ENCODE results near the gene TMBIM6.

Gene TMBIM6

DNA sequence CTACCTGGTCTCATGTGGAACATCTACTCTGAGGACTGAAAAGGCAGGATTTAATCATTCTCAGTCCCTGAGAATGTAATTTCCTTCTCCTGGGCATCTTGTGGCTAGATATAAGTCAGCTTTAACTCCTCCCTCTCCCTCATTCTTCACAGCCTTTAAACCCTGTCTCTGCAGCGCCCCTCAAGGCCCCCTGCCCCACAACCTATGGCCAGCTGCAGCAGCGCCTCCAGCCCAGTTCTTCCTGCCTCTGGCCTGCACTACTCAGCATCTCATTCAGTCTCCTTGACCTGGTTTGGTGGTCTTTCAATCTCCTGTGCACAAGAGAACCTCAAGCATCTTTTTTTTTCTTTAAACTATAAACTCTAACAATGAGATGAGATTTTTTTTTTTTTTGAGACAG is 57.6 kb downstream of the TMBIM6 start:
- H3K36me3 ChIP-seq (ENCODE audit: control insufficient read depth, low read length): peaks cover 5% of the 10 kb centered on the region; the same call in 1 of the 2 replicates

DNA sequence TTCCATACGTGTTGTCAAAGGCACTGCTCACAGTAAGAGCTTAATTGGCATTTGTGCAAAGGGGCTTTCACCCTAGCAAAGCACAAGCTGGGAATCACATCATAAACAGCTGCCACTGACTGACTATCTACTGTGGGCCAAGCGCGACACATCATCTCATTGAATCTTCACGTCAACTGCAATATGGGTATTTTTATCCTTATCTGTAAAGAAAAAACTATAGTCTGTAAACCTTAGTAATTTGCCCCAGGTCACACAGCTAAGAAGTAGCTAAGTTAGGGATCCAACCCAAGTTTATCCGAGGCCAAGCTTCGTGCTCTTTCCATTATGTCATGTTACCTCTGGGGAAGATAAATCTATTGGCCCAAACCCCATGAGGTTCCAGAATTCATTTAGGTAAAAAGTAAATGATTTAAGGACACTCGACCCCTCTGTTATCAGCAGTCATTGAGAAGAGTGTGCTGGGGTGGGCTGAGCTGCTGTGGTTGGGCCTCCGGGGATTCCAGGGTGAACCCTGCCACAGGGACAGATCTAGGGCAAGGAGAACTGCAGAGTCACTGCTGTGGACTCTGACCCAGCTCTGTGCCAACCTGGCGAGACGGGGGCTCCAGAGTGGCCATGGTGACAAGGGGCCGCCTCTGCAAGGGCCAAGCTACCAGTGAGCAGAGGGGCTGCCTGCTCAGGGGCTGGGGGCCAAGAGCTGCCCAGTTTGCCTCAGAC is 59.2 kb downstream of the TMBIM6 start:
- H3K27me3 ChIP-seq (ENCODE audit: control insufficient read depth, low read length): no peaks in the 10 kb centered on the region
- no peaks in the 10 kb centered on the region for H3K9me3 ChIP-seq (ENCODE audit: control insufficient read depth, insufficient read depth, low read length)
- peaks cover 5% of the 10 kb centered on the region; the same call in 1 of the 2 replicates for H3K36me3 ChIP-seq (ENCODE audit: control insufficient read depth, low read length)
- no peak overlapping the region for H3K27ac ChIP-seq (ENCODE audit: low read depth, low read length)
- H3K79me2 ChIP-seq (ENCODE audit: control insufficient read depth, low read length): no peaks in the 10 kb centered on the region
- no peaks in the 10 kb centered on the region for H3F3A ChIP-seq (ENCODE audit: control insufficient read depth, insufficient read depth)
- no peaks in the 10 kb centered on the region for H3K9me2 ChIP-seq (replicated peaks; ENCODE audit: control insufficient read depth, low read length)
- no peaks in the 10 kb centered on the region for H3K4me1 ChIP-seq (ENCODE audit: control insufficient read depth, low read length)
- TF ChIP-seq, protein P1, sequence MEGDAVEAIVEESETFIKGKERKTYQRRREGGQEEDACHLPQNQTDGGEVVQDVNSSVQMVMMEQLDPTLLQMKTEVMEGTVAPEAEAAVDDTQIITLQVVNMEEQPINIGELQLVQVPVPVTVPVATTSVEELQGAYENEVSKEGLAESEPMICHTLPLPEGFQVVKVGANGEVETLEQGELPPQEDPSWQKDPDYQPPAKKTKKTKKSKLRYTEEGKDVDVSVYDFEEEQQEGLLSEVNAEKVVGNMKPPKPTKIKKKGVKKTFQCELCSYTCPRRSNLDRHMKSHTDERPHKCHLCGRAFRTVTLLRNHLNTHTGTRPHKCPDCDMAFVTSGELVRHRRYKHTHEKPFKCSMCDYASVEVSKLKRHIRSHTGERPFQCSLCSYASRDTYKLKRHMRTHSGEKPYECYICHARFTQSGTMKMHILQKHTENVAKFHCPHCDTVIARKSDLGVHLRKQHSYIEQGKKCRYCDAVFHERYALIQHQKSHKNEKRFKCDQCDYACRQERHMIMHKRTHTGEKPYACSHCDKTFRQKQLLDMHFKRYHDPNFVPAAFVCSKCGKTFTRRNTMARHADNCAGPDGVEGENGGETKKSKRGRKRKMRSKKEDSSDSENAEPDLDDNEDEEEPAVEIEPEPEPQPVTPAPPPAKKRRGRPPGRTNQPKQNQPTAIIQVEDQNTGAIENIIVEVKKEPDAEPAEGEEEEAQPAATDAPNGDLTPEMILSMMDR (IDR thresholded peaks at IDR 0.05; ENCODE audit: low read depth, low read length, poor library complexity, severe bottlenecking): no peak
- TF ChIP-seq EZH2phosphoT487 (IDR thresholded peaks at IDR 0.05; ENCODE audit: borderline replicate concordance, low read length): no peak
- H3K4me3 ChIP-seq (ENCODE audit: low read length): no peak overlapping the region
- no peaks in the 10 kb centered on the region for H4K20me1 ChIP-seq (ENCODE audit: control insufficient read depth, insufficient read depth, low read depth, low read length)
- no peak overlapping the region for H3K4me2 ChIP-seq (ENCODE audit: low read length)

More for the DNA sequence above, 57.6 kb downstream of the TMBIM6 start:
- Histone ChIP-seq H3K27ac (ENCODE audit: low read depth, low read length) (no peak overlapping the region), H3K27me3 (ENCODE audit: control insufficient read depth, low read length) (no peaks in the 10 kb centered on the region), H3K79me2 (ENCODE audit: control insufficient read depth, low read length) (no peaks in the 10 kb centered on the region), H3K9me3 (ENCODE audit: control insufficient read depth, insufficient read depth, low read length) (no peaks in the 10 kb centered on the region), H3K9me2 (replicated peaks; ENCODE audit: control insufficient read depth, low read length) (no peaks in the 10 kb centered on the region), H3K4me3 (ENCODE audit: low read length) (no peak overlapping the region), H3F3A (ENCODE audit: control insufficient read depth, insufficient read depth) (no peaks in the 10 kb centered on the region), H4K20me1 (ENCODE audit: control insufficient read depth, insufficient read depth, low read depth, low read length) (no peaks in the 10 kb centered on the region), H3K4me1 (ENCODE audit: control insufficient read depth, low read length) (no peaks in the 10 kb centered on the region), H3K4me2 (ENCODE audit: low read length) (no peak overlapping the region)
- no peak for TF ChIP-seq EZH2phosphoT487 (IDR thresholded peaks at IDR 0.05; ENCODE audit: borderline replicate concordance, low read length)
- TF ChIP-seq, protein P1 (IDR thresholded peaks at IDR 0.05; ENCODE audit: low read depth, low read length, poor library complexity, severe bottlenecking): no peak

DNA sequence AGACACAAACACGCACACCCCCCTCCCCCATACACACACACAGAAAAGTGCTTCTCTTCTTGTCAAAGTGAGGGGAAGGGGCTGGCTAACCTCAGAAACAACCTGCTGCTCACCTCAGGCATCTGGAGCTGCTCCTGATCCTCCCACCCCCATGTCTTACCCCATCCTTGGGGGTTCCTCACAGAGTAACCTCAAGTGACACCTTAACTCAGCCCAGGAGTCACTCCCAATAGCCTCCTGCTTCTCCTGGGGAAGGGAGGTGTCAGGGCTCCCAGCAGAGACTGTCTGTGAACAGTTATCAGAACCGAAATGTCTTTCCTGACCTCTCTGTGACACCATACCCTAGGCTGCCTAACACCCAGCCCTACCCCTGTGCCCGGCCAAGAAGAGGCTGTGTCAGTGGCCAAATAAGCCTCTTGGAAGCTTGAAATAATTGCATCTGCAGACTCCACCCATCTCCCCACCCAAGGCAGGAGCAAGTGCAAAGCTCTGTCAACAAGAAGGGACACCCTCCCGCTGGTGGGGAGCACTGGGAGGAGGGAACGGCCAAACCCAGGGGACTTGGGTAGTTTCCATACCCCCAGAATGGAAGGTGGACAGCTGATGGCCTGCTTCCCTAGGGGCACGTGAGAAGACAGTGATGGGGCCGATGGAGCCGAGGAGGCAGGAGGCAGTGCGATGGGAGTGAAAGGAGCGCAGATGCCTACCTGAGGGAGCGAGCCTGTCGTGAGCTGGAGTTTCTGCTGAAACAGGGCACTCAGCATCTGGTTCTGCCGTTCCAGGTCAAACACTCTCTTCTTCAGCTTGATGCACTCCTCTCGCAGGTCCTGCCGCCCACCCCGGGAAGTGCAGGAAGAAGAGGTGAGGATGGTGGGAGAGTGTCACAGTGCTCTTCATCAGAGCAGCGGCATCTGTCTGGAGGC is 60.0 kb downstream of the TMBIM6 start:
- no peak overlapping the region for H3K27ac ChIP-seq (ENCODE audit: low read depth, low read length)

More for the DNA sequence above, 60.0 kb downstream of the TMBIM6 start:
- H3K4me2 ChIP-seq (ENCODE audit: low read length): no peak overlapping the region
- TF ChIP-seq, protein P1 (IDR thresholded peaks at IDR 0.05; ENCODE audit: low read depth, low read length, poor library complexity, severe bottlenecking): no peak
- TF ChIP-seq EZH2phosphoT487 (IDR thresholded peaks at IDR 0.05; ENCODE audit: borderline replicate concordance, low read length): no peak
- H3K9me3 ChIP-seq (ENCODE audit: control insufficient read depth, insufficient read depth, low read length): no peaks in the 10 kb centered on the region
- H3K9me2 ChIP-seq (replicated peaks; ENCODE audit: control insufficient read depth, low read length): no peaks in the 10 kb centered on the region
- no peaks in the 10 kb centered on the region for H3K79me2 ChIP-seq (ENCODE audit: control insufficient read depth, low read length)
- H3K4me1 ChIP-seq (ENCODE audit: control insufficient read depth, low read length): no peaks in the 10 kb centered on the region
- H3K4me3 ChIP-seq (ENCODE audit: low read length): no peak overlapping the region
- H3K36me3 ChIP-seq (ENCODE audit: control insufficient read depth, low read length): peaks cover 5% of the 10 kb centered on the region; the same call in 1 of the 2 replicates
- no peaks in the 10 kb centered on the region for H4K20me1 ChIP-seq (ENCODE audit: control insufficient read depth, insufficient read depth, low read depth, low read length)
- no peaks in the 10 kb centered on the region for H3K27me3 ChIP-seq (ENCODE audit: control insufficient read depth, low read length)
- H3F3A ChIP-seq (ENCODE audit: control insufficient read depth, insufficient read depth): no peaks in the 10 kb centered on the region
